Fibroblast of lung (primary cell): ENCODE data around the gene KIF26A.

Experiments
- CTCF ChIP-seq, 2 donors: IDR thresholded peaks in 1 of 2; conservative IDR thresholded peaks in 1 of 2; 1 replicate in 1 of 2; 2 replicates in 1 of 2; pipeline ENCODE4 v1.5.1; 2011 to 2012; ENCODE audit warnings: low read length in 2 of 2, control low read depth in 1 of 2, inconsistent platforms in 1 of 2, low read depth in 1 of 2, mild to moderate bottlenecking in 1 of 2
- EZH2 ChIP-seq: IDR thresholded peaks from 2 replicates; pipeline ENCODE4 v1.5.1; 2012; ENCODE audit warnings: low read length, control low read depth, mild to moderate bottlenecking; ENCODE audit errors: missing control alignments

DNA sequence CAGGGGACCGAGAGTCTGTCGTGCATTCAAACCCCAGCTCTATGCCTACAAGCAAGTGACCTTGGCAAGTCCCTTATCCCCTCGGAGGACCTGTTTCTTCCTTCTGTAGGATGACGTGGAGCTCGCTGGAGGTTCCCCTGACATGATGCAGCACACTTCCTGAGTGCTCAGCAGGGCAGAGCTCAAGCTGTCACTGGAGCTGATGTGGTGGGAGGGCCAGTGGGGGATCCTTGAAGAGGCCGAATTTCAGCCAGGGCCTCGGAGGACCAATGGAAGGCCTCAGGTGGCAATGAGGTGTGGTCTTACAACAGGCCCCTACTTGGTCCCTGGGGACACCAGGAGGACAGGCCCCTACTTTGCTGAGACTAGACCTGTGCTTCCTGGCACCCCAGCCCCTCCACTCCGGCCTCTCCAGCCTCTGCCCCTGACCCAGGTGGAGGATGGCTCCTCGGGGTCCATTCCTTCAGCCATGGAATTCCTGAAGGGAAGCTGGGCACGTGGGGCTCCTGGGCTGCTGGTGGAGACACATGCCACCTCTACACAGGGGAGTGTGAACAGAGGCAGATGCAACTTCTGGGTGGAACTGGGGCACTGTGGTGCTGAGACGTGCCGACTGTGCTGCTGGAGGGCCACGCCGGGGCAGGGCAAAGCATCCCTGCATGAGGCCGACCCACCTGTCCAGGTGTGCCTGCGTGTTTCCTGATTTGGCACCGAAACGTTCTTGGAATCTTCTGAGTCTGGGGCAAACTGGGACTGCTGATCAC, 18.7 kb upstream of the KIF26A start:
- TF ChIP-seq CTCF (conservative IDR thresholded peaks at IDR 0.05 in 1 of 2, IDR thresholded peaks at IDR 0.05 in 1 of 2; ENCODE audit: low read depth in 1 of 2, low read length in 2 of 2) (no peak), EZH2 (no peak)
